HG03460 (cell line): ENCODE data around the gene IRF7.

ENCODE experiments used
- ATAC-seq: cut with Tn5 transposase; IDR thresholded peaks from one replicate; pipeline ENCODE4 v1.9.1; 2021; ENCODE audit not compliant: unreplicated experiment

IRF7 gene

DNA sequence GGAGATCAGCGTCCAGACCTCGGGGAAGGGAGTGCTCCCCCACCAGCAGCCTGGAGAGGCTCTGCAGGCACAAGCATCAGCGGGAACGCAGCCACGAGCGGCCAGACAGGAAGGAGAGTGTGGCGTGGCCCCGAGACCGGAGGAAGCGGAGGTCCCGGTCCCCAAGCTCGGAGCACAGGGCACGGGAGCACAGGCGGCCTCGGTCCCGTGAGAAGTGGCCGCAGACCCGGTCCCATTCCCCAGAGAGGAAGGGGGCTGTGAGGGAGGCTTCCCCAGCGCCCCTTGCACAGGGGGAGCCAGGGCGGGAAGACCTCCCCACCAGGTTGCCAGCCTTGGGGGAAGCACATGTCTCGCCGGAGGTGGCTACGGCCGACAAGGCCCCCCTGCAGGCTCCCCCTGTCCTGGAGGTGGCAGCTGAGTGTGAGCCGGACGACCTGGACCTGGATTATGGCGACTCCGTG lies 6.9 kb downstream of the IRF7 start:
- no peak for ATAC-seq

- ATAC-seq: no peak
These were observed 7.6 kb downstream of the IRF7 start for GRCh38 chr11:607971-608659.

DNA sequence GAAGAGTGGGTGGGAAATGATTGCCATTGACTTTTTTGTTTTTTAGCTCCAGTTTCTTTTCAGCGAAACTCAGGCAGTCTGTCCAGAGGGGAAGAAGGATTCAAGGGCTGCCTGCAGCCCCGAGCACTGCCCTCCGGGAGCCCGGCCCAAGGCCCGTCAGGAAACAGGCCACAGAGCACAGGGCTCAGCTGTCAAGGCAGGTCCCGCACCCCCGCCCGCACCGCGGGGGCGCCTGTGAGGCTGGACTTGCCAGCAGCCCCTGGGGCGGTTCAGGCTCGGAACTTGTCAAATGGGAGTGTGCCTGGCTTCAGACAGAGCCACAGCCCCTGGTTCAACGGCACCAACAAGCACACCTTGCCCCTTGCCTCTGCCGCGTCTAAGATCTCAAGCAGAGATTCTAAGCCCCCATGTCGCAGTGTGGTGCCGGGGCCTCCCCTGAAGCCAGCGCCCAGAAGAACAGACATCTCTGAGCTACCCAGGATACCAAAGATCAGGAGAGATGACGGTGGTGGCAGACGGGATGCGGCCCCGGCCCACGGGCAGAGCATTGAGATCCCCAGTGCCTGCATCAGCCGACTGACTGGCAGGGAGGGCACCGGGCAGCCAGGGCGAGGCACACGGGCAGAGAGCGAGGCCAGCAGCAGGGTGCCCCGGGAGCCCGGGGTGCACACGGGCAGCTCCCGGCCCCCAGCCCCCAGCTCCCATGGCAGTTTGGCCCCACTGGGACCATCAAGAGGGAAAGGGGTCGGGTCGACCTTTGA lies 8.6 kb downstream of the IRF7 start:
- ATAC-seq: no peak

- ATAC-seq: no peak
These were observed 9.5 kb downstream of the IRF7 start for GRCh38 chr11:606245-606644.

- ATAC-seq: no peak
These were observed 10.2 kb downstream of the IRF7 start for GRCh38 chr11:605286-606129.

DNA sequence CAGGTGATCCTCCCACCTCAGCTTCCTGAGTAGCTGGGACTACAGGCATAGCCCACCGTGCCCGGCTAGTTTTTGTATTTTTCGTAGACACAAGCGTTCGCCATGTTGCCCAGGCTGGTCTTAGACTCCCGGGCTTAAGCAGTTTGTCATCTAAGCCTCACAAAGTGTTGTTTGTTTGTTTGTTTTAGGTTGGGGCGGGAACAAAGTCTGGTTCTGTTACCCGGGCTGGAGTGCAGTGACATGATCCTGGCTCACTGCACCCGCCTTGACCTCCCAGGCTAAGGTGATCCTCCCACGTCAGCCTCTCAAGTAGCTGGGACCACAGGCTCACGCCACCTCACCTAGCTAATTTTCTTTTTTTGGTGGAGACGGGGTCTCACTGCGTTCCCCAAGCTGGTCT lies 12.6 kb downstream of the IRF7 start:
- ATAC-seq: no peak

DNA sequence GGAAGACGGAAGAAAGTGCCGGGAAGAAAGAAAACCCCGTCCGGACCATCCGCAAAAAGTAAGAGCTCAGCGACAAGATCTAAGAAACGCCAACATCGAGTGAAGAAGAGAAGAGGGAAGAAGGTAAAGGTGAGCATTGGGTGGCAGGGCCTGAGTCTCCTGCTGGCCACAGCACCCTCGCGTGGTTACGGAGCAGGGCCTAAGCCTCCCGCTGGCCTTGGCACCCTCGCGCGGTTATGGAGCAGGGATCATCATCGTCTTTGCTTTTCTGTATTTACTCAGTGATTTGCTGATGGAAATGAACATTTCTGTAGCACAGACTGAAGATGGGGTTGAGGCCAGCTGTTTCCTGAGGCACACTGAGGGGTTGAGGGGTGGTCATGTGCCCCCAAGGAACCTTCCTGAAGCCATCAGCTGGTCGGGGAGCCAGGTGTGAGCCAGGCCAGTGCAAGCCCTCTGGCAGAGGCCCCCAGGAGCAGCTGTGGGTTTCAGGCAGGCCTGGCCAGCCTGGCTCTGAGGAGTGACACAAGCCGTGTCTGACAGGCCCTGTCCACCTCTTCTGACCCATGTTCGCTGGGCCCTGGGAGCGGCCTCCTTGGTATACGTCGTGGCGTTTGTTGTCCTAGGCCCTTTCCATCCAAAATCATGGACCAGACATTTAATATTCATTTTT lies 14.0 kb downstream of the IRF7 start:
- ATAC-seq: no peak

DNA sequence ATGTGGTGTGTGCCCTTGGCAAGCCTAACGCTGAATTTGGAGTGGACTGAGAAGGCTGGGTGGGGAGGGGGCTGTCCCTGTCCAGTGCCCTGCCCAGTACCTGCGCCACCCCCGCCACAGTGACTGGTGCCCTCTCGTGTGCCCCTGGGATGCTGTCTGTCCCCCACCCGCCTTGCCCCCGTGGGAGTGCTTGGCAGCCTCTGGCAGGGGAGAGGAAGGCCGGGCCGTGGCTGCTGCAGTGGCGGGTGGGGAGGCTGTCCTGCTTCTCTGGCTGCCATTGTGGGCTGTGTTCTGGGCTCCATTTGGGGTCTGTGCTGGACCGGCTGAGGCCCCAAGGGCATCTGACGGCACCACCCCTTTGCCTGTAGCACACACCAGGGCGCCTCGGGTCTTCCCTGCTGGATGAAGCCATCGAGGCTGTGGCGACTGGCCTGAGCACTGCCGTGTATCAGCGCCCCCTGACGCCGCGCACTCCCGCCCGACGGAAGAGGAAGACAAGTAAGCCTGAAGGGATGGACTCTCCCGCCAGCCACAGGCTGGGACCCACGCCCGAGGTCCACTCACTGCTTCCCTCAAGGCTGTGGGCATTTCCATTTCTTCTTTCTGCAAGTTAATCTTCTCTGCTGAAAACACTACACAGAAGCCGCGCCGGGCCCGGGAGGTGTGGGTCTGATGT lies 17.6 kb downstream of the IRF7 start:
- no peak for ATAC-seq

DNA sequence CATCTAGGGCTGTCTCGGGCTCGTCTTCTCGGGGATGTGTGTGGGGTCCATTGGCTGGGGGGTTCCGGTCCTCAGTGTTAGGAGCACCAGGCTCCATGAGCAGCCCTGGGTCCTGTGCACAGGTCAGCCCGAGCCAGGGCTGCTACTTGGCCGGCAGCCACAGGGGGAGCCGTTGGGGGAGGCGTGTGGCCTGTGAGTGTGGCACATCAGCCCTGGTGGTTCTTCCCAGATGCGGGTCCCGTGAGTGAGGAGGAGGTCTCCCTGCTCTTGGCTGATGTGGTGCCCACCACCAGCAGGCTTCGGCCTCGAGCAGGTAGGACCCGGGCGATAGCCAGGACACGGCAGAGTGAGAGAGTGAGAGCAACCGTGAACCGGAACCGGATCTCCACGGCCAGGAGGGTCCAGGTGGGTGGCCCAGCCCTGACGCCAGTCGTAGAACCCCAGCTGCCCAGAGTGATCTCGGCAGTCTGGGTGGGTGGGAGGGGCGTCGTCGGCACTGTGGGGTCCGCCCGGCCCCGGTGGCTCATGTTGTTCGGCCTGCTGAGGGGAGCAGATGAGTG lies 18.5 kb downstream of the IRF7 start:
- ATAC-seq: no peak

GRCh38 chr11:596374-596773 lies 19.4 kb downstream of the IRF7 start:
- ATAC-seq: no peak

DNA sequence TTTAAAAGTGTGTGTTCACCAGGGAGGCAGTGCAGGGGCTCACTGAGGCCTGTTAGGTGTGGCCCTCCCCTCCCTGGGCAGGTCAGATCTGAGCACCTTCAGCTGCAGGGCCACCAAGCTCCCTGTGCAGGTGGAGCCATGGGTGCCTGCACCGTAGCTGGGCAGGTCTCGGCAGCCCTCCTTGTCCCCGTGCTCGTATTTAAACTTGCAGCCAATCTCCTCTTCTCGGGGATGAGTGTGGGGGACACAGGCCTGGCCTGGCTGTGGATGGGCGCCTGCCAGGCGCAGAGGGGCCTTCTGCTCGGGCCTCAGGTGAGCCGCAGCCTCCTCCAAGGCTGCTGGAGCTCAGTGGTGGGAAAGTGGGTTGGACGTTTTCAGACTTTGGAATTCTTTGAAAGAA lies 20.4 kb downstream of the IRF7 start:
- no peak for ATAC-seq

DNA sequence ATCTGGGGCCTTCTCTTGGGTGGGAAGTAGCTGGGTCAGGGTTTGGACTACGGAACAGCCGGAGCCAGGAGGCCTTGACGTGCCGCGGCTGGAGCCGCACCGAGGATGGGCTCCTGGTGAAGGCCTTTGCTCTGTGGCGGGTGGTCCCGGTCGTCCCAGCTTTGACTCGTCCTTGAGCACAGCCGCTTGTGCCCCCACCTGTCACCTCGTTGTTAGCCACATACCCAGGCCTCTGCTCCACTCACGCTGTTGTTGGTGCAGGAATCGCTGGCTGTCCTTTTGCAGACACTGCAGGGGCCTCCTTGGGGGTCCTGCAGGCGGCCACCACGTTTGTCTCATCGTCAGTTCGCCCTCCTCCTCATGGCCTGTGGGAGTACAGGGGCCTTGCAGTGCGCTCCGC lies 22.4 kb downstream of the IRF7 start:
- no peak for ATAC-seq

GRCh38 chr11:592918-593317 lies 22.8 kb downstream of the IRF7 start:
- ATAC-seq: no peak

DNA sequence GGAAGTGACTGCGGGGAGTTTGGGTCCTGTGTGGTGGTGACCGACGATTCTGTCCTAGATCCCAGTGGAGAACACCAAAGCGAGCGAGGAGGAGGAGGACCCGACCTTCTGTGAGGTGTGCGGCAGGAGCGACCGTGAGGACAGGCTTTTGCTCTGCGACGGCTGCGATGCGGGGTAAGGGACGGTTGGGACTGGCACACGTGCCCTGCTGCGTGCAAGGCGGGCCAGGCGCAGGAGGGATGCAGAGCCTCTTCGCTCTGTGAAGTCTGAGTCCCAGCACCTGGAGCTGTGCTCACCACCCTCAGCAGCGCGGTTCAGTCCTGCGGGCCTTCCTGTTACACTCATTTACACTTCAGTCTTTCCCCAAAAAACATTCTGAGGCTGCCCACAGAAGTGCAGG lies 23.2 kb downstream of the IRF7 start:
- ATAC-seq: no peak

DNA sequence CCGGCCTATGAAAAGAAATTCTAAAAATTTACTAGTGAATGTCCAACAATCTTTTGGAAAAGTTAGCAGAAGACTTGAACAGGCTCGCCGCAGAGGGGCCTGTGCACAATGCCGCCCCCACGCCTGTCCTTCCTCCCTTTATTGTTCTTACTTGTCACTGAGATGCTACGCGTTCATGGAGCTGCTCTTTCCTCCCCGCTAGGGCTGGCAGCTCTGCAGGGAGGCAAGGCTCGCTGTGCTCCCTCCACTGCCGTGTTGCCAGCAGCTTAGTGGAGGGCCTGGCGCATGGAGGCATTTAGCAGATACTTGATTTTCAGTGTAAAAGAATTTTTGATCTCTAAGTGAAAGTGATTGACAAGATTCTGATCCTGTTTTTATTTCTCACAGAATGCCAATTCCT lies 24.8 kb downstream of the IRF7 start:
- ATAC-seq: no peak

DNA sequence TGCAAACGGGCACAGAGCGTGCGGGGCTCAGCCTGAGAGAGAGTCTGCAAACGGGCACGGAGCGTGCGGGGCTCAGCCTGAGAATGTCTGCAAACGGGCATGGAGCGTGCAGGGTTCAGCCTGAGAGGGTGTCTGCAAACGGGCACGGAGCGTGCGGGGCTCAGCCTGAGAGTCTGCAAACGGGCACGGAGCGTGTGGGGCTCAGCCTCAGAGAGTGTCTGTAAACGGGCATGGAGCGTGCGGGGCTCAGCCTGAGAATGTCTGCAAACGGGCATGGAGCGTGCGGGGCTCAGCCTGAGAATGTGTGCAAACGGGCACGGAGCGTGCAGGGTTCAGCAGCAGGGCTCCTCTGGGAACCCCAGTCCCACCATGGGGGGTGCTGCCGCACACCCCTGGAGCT lies 26.0 kb downstream of the IRF7 start:
- ATAC-seq: no peak

DNA sequence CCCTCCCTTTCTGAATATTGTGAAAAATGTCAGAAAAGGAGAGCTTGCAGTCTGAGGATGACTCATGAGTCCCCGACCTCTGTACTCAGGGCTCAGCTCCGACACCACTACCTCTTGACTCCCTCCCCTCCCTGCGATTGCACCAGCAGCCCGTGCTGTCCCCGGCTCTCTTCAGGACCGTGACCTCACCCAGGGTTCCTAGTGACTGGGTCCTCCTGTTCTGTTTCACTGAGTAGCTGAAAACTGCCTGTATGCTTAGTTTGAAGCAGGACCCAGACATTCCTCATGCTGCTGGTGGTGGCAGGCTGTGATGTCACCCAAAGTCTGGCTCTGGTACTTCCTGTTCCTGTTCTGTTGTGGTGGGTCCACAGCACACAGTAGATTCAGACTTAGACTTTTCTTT lies 27.8 kb downstream of the IRF7 start:
- ATAC-seq: no peak

DNA sequence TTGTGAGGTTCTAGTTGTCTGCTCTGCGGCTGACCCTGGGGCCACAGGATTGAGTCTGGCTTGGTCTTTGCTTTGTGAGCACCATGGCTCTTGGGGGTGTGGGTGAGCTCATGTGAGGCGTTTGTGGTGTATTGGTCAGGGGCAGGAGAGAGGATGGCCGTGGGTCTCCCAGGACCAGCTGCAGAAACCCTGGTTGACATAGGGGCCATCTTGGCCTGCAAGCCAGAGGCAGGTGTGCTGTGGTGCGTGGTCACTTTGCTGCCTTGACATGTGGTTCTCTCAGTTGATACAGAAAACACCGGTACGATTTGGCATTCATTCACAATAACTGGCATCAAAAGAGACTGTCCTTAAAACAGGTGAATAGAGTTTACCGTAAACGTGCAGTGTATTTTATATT lies 28.2 kb downstream of the IRF7 start:
- ATAC-seq: no peak

- ATAC-seq: no peak
These were observed 29.1 kb downstream of the IRF7 start for GRCh38 chr11:586376-587316.
